T-helper 2 cell treated with Interferon-gamma antibody and Interleukin-4, amounts not matched to agents 100 ng/mL and 5 ng/mL, for 36 hours (primary cell): Measurements from ENCODE around the gene TTC36. TPM values are rescaled to one million over a fixed set of nuclear protein-coding genes. Genes with fewer than 3 reads are reported as not detected.

Experiments
- intact Hi-C: fragments of 100-400 bp; cut with micrococcal nuclease; formaldehyde crosslinking; loops from one replicate; pipeline ENCODE4 v1.15.1; 2023
- total RNA-seq: library from RNA; stranded (reverse); gene quantifications from 2 replicates; pipeline ENCODE4 v1.2.3, GENCODE V29; 2022

TTC36 gene
- total RNA-seq, 1 donor from 2014 or later = 0.66 TPM

DNA sequence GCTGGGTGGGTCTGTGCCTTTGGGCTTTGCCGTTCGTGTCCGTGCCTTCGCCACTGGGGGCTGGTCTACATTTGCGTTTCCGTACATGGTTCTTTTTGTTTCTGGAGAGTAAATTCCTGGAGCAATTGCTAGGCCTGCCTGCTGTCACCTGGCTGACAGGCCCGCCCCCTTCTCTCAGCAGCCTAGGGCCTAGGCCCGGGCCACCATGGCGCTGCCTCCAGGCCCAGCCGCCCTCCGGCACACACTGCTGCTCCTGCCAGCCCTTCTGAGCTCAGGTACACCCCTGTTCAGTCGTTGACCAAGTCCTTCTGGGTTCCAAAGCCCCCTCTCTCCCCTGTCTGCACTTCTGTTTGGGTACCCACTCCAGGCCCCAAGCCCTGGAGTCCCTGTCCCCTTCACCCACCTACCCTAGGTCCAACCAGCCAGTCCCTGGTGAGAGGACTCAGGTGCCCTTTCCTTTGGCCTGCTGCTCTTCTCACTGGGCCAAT lies 4.4 kb downstream of the TTC36 start:
- intact Hi-C loops = loop anchor here (2.0 kb wide), 1 partner anchor 35 kb away; no protein-coding TSS in a partner anchor

DNA sequence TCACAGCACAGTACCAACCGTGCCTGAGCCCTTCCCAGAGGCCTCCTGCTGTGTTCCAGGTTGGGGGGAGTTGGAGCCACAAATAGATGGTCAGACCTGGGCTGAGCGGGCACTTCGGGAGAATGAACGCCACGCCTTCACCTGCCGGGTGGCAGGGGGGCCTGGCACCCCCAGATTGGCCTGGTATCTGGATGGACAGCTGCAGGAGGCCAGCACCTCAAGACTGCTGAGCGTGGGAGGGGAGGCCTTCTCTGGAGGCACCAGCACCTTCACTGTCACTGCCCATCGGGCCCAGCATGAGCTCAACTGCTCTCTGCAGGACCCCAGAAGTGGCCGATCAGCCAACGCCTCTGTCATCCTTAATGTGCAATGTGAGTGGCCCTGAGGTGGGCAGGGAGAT lies 4.8 kb downstream of the TTC36 start:
- intact Hi-C loops = no loop called here

DNA sequence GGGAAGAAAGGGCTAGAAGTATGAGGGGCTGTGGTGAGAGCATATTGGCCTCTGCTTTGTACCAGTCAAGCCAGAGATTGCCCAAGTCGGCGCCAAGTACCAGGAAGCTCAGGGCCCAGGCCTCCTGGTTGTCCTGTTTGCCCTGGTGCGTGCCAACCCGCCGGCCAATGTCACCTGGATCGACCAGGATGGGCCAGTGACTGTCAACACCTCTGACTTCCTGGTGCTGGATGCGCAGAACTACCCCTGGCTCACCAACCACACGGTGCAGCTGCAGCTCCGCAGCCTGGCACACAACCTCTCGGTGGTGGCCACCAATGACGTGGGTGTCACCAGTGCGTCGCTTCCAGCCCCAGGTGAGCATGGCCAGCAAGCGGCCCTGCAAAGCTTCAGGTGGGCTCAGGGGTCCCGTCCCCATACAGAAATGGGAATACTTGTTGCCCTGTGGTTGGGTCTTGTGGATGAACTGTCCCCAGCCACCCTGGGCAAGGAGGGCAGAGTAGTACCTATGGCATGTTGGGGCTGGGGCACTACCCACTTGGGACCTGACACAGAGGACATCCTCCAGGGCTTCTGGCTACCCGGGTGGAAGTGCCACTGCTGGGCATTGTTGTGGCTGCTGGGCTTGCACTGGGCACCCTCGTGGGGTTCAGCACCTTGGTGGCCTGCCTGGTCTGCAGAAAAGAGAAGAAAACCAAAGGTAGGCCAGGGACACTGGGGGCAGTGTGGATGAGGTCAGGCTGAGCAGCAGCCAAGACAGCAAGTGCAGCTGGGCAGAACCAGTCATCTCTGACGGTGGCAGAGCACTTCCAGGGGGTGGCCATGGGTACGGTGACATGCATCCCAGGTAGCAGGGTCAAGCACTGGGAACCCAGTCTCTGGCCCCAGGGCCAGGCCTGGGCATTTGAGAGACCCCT lies 5.8 kb downstream of the TTC36 start:
- intact Hi-C loops = no loop called here

DNA sequence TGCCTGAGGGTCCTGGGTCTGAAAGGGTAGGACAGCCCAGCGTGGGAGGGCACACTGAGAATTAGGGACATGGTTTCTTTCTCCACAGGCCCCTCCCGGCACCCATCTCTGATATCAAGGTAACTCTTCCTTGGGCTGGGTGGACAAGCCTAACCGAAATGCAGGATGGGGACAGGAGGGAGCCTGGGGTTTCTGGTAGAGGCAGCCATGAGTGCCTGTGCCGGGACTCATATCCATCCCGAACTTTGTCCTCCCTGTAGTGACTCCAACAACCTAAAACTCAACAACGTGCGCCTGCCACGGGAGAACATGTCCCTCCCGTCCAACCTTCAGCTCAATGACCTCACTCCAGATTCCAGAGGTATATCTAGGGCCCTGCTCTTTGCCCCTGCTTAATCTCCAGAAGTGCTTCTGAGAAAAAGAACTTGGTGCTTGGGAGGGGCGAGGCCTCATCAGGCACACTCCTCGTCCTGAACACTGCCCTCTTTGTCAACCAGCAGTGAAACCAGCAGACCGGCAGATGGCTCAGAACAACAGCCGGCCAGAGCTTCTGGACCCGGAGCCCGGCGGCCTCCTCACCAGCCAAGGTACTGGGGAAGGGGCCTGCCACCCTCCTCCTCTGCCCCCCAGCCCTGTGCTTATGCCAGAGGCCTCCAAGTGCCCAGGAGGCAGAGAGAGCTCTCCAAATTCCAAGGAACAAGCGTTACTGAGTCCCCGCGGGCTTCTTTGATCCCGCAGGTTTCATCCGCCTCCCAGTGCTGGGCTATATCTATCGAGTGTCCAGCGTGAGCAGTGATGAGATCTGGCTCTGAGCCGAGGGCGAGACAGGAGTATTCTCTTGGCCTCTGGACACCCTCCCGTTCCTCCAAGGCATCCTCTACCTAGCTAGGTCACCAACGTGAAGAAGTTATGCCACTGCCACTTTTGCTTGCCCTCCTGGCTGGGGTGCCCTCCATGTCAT lies 6.8 kb downstream of the TTC36 start:
- intact Hi-C loops = no loop called here

DNA sequence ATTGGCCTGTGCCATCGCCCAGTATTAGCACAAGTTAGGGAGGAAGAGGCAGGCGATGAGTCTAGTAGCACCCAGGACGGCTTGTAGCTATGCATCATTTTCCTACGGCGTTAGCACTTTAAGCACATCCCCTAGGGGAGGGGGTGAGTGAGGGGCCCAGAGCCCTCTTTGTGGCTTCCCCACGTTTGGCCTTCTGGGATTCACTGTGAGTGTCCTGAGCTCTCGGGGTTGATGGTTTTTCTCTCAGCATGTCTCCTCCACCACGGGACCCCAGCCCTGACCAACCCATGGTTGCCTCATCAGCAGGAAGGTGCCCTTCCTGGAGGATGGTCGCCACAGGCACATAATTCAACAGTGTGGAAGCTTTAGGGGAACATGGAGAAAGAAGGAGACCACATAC lies 8.0 kb downstream of the TTC36 start:
- intact Hi-C loops = no loop called here

DNA sequence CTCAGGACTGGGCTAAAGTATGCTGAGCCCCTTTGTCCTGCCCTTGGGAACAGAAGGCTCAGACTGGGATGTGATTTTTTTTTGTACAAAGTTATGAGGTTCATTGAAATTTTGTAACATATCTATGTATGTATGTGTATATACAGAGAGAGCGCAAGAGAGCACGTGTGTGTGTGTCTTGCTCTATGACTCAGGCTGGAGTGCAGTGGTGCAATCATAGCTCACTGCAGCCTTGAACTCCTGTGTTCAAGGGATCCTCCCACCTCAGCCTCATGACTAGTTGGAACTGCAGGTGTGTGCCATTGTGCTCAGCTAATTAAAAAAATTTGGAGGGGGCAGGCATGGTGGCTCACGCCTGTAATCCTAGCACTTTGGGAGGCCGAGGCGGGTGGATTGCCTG lies 9.5 kb downstream of the TTC36 start:
- intact Hi-C loops = no loop called here

DNA sequence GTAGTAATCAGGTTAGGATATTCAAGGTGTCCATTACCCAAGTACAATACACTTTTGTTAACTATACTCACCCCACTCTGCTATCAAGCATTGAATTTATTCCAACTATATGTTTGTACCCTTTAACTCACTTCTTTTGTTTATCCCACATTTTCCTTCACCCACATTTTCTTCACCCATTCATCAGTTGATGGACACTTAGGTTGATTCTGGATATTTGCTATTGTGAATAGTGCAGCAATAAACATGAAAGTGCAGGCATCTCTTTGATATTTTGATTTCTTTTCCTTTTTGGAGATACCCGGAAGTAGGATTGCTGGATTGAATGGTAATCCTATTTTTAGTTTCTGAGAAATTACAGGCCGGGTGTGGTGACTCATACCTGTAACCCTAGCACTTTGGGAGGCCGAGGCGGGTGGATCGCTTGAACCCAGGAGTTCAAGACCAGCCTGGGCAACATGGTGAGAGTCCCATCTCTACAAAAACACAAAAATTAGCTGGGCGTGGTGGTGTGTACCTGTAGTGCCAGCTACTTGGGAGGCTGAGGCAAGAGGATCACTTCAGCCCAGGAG lies 10.2 kb downstream of the TTC36 start:
- intact Hi-C loops = no loop called here

DNA sequence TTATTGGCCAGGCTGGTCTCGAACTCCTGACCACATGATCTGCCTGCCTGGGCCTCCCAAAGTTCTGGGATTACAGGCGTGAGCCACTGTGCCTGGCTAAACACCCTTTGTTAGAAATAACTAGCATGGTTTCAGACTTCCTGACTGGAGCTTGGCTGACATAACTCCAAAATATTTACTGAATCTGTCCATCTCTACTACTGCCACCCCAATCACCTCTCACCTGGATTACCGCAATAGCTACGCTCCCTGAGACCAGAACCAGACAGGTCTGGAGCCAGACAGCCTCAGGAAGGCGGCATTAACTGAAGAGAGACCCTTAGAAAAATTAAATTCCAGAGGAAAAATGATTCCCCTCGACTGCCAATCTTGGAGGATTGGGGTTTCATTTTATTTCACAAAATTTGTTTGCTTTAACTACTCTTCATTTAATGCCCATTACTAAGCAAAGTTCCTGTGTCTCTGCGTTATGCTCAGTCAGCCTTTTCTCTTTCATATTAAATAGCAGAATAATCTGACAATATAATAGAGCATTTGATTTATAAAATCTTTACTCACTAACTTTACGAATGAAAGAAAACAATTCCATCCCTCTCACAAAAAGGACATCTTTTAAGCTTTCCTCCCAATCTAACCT lies 16.9 kb downstream of the TTC36 start:
- intact Hi-C loops = no loop called here

DNA sequence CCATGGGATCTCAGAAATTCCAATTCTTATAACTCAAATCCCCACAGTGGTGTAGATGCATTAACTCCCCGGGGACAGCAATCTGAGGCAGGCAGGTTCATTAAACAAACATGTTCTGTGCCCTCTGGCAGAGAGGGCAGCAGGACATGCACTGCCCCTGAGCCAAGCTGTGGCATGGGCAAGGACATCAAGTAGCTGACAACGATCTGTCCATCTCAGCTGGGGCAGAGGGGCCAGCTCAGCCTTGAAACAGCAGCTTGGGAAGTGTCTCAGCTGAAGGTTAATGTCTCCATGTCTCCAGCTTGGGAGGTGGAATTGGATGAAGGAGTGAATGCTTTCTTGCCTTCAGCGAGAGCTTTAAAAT lies 17.4 kb downstream of the TTC36 start:
- intact Hi-C loops = no loop called here

DNA sequence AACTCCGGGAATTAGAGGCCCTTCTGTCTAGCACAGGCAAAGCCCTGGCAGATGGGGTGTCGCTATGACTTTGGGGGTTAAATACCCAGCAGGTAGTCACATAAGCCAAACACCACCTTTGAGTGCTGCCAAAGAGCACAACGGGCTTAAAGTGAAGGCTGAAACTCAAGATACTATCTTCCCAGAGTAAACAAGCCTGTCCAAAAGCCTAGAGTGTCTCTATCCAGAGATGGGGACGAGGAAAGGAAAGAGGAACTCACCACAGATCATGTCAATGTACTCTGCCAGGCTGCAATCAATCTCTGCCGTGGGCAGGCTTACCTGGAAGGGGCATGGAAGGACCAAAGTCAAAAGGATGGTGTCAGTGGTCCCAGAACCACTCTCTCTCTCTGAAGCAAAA lies 18.3 kb downstream of the TTC36 start:
- intact Hi-C loops = no loop called here

DNA sequence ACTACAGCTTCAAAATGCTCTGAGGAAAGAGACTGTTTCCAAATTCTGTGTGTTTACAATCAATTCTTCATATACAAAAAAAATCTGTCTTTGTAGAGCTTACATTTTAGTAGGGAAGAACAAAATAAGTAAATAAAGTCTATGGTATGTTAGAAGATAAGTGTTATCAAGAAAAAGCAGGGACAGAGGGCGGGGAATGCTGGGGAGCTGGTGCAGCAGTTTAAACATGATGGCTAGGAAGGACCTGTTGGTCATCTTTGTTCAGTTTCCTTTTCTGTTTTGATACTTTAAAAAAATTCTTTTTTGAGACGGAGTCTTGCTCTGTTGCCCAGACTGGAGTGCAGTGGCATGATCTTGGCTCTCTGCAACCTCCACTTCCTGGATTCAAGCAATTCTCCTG lies 19.9 kb downstream of the TTC36 start:
- intact Hi-C loops = no loop called here

DNA sequence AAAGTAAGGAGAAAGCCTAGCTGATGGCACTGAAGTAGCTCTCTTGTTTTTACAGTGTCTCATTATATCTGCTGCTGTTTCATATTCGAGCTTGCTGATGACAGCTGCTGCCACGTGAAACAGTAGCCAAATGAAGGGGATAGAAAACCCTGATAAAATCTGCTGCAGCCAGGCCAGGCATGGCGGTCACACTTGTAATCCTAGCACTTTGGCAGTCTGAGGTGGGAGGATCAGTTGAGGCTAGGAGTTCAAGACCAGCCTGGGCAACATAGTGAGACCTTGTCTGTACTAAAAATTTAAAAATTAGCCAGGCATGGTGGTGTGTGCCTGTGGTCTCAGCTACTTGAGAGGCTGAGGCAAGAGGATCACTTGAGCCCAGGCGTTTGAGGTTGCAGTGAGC lies 25.1 kb downstream of the TTC36 start:
- intact Hi-C loops = no loop called here

DNA sequence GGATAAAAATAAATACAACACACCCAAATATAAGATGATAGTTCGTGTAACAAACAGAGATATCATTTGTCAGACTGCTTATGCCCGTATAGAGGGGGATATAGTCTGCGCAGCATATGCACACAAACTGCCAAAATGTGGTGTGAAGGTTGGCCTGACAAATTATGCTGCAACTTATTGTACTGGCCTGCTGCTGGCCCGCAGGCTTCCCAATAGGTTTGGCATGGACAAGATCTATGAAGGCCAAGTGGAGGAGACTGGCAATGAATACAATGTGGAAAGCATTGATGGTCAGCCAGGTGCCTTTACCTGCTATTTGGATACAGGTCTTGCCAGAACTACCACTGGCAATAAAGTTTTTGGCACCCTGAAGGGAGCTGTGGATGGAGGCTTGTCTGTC lies 33.5 kb downstream of the TTC36 start:
- intact Hi-C loops = no loop called here

DNA sequence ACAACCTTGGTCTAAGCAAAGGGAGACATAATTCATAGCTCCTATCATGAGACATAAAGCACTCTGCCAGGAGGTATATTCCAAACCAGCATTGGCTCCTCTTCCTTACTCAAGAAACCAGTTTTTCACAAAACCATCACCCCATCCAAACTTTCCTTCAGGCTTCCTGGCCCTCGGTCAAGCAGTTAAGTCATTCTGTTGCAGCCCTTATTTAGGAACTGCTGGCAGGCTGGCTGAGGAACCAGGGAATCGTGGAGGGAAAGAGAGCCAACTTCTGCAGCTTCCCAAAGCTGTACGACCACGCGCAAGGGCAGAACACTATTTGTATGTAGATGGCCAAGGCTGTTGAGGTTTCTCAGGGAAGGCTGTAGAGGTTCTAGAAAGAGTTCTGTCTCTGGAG lies 37.8 kb downstream of the TTC36 start:
- intact Hi-C loops = loop anchor here (5.0 kb wide), 1 partner anchor 208 kb away; the partner anchor contains the start of gene UBE4A

DNA sequence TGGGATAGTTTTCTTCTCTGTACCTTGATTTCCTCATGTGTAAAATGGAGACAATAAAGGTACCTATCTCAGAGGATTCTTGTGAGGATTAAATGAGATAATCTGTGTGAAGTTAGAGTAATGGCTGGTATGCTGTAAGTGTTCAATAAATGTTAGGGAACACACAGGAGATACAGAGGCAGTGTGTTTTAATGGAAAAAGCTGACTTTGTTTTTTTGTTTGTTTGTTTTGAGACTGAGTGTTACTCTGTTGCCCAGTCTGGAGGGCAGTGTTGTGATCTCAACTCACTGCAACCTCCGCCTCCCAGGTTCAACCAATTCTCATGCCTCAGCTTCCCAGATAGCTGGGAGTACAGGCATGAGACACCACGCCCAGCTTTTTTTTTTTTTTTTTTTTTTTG lies 42.4 kb downstream of the TTC36 start:
- intact Hi-C loops = loop anchor here (5.0 kb wide), 4 partner anchors 132 to 267 kb away; partner anchors contain the start of genes CD3E, KMT2A and UBE4A

DNA sequence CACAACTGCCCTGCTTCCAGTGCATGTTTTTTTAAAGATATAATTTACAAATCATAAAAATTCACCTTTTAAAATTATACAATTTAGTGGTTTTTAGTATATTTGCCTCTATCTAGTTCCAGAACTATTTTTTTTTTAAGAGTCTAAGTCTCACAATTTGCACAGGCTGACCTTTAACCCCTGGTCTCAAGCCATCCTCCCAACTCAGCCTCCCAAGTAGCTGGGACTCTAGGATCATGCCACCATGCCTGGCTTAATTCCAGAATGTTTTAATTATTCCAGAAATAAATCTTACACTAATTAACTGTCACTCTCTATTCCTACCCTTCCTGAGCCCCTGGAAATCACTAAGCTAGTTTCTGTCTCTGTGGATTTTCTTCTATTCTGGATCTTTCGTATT lies 43.5 kb downstream of the TTC36 start:
- intact Hi-C loops = loop anchor here (5.0 kb wide), 3 partner anchors 133 to 268 kb away; partner anchors contain the start of genes CD3E and KMT2A

DNA sequence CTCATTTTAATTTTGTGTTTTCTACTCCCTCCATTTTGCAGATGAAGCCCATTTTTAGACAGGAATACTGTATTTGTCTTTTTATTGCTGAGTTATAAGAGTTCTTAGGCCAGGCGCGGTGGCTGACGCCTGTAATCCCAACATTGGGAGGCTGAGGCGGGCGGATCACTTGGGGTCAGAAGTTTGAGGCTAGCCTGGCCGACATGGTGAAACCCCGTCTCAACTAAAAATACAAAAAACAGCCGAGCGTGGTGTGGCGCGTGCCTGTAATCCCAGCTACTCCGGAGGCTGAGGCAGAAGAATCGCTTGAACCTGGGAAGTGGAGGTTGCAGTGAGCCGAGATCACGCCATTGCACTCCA lies 44.4 kb downstream of the TTC36 start:
- intact Hi-C loops = loop anchor here (2.0 to 5.0 kb wide), 4 partner anchors 134 to 269 kb away; partner anchors contain the start of genes CD3E, DDX6 and KMT2A

DNA sequence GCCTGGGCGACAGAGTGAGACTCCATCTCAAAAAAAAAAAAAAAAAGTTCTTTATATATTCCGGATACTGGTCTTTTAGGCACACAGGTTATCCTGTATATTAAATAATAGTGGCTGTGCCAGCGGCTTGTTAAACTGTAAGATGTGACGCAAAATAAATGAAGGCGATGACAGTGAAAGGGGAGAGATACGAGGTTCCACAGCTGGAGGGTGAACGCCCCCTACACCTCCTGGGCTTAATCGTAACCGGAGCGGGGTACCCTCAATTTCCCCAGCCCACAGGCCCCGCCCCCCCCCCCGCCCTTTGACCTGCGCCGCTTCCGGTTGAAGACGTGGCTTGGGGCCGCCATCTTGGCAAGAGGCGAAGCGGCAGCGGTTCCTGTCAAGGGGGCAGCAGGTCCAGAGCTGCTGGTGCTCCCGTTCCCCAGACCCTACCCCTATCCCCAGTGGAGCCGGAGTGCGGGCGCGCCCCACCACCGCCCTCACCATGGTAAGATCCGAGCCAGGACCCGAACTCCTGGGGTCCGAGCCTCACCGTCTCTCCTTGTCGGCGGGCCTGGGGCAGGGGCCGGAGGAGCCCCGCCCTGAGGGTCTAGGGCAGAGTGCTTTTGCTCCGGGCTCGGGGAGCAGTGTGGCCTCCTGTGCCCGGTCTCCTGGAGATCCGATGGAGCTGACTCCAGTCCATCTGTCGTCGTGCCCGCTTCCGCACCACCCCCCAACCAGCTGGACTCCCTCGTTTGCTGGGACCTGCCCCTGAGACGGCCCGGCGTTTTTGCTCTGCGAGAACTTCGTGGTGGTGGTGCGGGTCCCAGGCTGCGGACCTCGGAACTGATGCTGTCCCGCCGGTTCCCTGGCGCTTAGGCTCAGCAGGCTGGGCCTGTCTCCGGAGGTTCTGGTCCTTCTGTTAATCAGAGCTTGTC lies 45.0 kb downstream of the TTC36 start, which contains the start of gene ARCN1:
Gene ARCN1, plus strand, starts transcription at position 349 of the 920 bp plus-strand sequence. Its CDS starts 139 bp downstream, at position 488.
- intact Hi-C loops = loop anchor here (2.0 to 5.0 kb wide), 4 partner anchors 135 to 270 kb away; partner anchors contain the start of genes CD3E, DDX6 and KMT2A

DNA sequence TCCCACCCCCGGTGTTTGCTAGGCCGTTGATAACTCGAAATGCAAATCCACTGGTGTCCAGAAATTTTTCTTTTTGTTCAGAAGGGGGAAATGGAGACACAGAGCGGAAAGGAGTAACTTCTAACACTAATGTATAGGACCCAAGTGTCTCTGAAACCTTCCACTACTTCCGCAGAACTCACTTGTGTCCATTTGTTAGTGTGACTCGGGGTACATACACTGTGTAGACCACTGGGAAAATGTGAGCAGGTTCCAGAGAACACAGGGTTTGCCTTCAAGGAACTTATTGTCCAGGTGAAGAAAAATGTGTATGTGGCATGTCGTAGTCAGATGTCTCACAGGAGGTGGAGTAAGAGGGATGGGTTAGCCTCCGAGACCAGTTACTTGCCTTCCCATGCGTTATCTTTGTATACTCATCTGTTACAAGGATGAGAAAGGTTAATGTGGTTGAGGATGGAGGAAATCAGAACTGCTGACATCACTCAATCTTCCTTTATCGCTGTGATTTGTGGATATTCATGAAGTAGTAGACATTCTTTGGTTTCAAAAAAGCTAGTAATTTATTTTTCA lies 45.8 kb downstream of the TTC36 start:
- intact Hi-C loops = loop anchor here (2.0 to 5.0 kb wide), 4 partner anchors 136 to 271 kb away; partner anchors contain the start of genes CD3E, DDX6 and KMT2A
